ENCODE results near the gene SESN3.
"Not testable (repeated sequence)": the region's sequence is repeated elsewhere in the genome, so short reads cannot be mapped to it uniquely, and the experiment has no call there.

The SESN3 gene

DNA sequence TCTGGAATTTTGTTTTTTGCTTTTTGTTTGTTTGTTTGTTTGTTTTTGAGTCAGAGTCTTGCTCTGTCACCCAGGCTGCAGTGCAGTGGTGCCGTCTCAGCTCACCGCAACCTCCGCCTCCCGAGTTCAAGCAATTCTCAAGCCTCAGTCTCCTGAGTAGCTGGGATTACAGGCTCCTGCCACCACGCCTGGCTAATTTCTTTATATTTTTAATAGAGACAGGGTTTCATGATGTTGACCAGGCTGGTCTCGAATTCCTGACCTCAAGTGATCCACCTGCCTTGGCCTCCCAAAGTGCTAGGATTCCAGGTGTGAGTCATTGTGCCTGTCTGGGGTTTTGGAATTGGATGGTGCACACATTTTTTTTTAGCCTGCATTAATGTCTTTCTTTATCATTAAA lies 20.9 kb upstream of the SESN3 start:
- DNase-seq (ENCODE audit: low spot score) = not testable (repeated sequence)

DNA sequence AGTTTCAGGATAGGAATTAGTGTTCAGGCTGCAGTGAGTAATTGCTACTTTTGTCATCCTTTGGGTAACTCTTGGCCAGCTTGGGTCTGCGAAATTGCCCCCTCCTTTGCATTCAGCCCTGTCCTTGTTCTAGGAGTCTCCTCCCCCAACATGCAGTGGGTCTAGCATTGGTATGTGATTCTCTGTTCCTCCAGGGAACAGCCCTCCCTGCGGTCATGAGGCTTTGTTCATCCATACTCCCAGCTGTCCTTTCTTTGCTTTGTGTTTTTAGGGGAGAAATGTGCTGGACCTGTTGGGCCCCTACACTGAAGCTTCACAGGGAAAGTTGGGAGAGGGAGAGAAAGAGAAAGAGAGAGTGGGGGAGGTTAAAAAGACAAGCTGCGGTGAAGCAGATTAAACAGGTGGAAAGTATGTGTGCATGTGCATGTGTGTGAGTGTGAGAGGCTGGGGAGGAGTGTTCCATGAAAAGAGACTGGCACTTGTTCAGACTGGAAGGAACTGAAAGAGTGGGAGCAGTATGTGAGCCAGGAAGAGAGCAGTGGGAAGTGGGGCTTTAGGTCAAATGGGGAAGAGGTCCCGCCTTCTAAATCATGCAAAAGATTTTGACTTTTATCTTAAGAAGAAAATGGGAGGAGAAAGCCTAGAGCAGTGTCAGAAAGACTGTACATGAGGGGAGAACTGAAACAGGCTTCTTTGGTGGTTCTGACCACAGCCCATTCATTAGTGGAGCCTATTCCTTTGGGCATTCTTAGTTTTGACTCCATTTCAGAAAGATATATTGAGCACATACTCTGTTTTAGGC lies 17.9 kb upstream of the SESN3 start:
- no peak for DNase-seq (ENCODE audit: low spot score)

DNA sequence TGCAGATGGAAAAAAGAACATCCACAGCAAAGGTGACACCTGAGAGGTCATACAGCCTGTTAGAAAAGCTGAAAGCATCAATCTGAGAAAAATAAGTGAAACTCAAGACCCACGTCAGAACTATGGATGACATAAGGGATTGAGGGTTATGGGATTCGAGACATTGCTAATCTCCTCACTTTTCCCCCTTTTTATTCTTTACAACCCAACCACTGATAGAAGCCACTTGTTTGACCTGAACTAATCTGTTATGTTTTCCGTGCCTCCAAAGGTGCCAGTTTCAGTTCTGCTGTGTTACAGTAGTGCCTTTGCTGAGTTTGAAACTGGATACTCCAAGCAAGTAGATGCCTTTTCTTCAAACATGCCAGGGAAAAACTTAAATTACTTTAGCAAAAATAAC lies 16.9 kb upstream of the SESN3 start:
- DNase-seq (ENCODE audit: low spot score) = no peak

DNA sequence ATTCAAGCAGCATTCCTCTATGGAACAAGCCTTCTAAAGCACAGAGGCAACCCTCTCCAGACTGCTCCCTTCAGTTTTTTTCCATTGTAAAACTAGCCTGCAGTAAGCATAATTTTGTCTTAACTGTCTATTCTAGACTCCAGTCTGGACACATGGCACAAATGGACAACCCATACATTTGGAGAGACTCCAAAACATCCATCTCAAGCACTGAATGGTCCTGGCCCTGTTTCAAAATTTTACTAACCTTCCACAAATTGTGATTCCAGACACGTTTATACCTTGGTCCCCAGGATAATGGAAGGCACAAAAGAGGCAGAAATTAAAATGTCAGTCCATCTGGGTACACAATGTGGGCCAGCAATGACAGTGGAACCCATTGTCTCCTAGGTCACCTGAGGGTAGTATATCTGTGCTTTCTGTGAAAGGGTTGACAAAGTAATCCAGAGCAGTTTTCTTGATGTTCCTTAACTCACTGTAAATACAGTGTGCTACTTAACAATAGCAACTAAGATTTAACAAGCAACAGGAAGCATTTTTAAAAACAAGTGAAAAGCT lies 16.2 kb upstream of the SESN3 start:
- DNase-seq (ENCODE audit: low spot score) = no peak

DNA sequence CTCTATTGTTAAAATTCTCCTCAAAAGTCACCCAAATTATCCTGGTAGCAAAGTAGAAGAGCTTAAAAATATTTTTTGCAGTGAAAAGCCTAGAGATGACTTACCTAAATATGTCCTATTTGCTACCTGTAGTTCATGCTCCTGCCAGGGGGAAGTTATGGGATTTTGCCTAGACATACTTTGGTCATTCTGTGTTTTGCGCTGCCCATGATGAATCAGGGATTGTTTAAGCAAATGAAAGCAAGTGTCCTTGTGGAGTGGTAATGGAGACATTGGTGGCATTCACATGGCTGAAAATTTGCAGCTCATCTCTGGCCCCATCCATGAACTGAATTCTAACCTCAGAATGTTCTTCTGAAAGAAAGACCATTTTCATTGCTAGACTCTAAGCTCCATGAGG lies 14.6 kb upstream of the SESN3 start:
- no peak for DNase-seq (ENCODE audit: low spot score)

DNA sequence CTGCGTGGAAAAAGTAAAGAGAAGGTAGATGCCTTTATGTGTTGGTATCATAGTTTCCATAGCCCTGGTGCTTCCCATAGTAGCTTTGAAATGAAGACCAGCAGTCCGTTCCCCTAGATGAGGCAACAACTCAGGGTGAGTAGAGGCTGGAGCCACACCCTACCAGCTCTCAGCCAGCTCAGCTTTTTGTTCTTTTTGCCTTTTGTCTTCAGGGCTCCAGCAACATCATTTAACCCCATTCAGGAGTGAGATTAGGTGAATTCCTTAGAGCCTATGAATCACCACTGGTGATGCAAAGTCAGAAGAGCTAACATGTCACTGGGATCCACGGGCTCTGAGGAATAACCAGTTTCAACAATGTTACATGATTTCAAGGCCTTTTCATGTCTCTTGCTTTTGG lies 14.0 kb upstream of the SESN3 start:
- DNase-seq (ENCODE audit: low spot score) = no peak

DNA sequence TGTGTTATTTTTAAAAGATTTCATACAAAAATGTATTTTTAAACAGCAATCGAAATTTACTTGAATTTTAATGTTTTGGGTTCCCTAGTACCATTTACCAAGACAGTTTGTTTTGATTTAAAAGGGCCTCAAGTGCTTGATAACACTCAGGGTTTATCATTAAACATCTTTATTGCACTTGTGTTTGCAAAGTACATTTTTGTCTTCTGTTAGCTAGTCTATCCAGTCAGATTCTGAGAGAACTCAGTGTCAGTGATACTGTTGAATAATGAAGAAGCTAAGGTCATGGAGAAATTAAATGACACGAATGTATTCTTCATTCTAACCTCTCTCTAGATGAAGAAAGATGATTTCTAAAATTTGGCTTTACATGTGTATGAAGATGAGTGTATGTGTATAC lies 12.7 kb upstream of the SESN3 start:
- DNase-seq (ENCODE audit: low spot score) = no peak

DNA sequence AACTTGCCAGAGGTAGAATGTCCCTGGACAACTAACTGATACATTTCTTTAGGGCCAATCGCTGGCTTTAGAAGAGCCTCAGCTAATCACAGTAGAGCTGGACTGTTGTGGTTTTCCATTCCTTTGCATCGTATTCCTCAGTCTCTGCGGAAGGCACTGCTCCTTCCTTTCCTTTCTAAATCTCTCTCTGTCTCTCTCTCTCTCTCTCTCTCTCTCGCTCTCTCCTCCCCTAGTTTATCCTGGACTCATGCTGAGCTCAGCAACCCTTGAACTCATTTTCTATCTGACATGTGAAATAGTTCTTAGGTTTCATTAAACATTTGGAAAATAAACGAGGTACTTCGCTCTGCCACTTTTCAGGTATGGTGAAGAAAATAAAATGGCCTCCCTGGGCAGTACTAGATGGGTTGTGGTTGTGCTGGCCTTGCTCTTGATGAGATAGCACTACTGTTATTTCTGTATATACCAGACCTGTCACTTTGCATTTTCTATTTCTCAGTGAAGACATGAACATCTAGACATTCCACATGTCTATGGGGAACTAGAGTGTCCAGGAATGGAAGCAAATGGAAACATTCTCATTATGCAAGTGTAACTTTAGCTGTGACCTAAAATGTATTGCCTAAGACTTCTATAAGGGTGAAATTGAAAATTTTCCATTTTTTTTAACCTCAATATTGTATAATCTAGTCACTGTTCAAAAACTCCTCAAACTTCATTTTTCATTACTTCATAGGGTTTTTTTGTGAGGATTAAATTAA lies 12.0 kb upstream of the SESN3 start:
- DNase-seq (ENCODE audit: low spot score) = no peak

DNA sequence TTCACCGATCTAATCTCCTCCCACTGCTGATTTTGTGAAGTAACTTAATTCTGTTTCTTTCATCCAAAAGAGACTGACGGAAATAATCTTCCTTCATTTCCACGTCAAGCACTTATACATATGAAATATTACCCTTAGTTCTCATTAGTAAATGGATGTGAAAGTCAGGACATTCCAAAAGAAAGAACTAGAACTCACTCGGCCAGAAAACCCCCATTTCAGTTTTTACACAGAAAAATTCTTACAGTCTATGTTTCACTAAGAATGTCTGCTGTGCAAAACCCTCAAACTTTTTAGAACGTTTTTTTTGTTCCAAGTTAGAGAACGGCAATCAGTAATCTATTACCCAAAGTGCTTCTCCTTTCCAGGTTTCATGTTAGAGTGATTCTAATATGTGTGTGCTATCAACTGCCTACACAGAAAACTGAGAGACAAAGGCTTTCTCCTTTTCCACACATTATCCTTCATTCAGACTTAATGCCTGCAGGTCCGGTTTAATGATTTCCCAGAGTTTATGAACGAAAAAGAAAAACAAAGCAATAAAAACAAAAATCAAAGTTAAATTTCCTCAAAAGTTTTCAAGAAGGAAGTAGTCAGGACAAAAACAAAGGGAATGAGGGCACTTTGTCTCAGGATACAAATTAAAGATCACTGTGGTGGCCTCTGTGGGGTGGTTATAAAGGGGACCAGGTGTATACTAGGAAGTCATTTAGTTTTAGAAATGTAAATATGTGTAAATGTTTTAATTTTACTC lies 11.3 kb upstream of the SESN3 start:
- no peak for DNase-seq (ENCODE audit: low spot score)

DNA sequence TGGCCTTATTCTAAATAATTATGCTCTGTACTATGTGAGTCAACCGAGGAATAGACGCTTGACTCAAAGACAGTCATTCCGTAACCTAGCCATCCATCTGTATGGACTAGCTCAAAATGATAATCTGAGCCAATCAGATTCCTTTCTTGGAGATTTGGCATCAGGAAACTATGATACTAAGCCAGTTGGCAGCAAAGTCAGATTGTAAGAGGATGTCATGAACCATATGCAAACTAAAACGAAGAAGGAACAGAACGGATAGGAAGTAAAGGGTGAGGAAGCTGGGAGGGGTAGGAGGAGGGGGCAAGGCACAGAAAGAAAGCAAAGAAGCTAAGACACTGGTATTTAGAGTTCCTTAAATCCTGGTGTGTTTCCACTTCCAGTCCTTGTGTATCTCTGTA lies 10.7 kb upstream of the SESN3 start:
- no peak for DNase-seq (ENCODE audit: low spot score)

DNA sequence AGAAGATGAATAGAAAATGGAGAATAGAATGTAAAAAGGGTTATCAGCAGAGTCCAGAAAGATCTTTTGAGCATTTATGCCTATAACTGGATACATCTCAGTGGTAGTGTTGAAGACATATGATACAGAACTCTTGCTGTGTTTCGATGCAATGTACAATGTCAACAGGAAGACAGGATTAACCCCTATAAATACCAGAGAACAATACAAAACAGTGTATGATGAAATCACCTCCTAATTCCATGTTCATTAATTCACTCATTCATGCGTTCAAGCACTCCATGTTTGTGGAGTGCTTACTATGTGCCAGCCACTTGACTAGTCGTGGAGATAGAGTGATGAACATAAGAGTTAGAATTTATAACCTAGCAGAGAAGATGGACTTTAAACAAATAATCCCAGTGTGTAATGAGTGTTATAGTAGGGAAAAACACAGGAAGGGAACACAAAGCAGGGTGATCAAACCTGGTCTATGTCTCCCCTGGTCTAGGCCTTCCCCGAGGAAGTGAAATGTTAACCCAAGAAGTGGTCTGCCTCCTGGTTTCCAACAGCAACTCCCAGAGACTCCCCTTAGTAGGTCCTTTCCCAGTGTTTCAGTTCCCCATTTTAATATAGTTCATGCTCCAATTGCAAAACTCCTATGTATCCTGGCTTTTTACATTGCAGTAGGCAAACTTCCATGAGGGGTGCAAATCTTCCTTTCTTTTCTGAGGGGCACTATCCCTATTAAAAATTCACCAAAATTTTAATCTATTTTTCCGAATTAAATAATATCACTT lies 9.1 kb upstream of the SESN3 start:
- DNase-seq (ENCODE audit: low spot score) = no peak

DNA sequence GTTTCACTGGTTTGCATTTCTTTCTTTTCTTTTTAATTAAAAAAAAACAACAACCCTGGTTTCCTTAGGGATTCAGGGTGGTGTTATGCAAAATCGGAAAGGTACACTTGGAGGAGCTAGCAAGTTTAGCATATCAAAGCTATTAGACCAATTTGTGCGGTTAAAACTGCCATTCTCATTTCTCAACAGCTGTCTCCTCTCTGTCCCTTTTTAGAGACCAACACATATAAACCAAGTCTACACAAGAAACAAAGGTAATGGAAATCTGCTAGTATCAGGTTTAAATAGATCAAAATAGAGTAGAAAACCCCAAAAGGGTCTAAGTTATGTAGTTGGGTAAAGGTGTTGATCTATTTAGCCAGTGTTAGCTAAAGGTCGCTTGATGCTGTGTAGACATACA lies 1.7 kb upstream of the SESN3 start:
- no peak for DNase-seq (ENCODE audit: low spot score)

DNA sequence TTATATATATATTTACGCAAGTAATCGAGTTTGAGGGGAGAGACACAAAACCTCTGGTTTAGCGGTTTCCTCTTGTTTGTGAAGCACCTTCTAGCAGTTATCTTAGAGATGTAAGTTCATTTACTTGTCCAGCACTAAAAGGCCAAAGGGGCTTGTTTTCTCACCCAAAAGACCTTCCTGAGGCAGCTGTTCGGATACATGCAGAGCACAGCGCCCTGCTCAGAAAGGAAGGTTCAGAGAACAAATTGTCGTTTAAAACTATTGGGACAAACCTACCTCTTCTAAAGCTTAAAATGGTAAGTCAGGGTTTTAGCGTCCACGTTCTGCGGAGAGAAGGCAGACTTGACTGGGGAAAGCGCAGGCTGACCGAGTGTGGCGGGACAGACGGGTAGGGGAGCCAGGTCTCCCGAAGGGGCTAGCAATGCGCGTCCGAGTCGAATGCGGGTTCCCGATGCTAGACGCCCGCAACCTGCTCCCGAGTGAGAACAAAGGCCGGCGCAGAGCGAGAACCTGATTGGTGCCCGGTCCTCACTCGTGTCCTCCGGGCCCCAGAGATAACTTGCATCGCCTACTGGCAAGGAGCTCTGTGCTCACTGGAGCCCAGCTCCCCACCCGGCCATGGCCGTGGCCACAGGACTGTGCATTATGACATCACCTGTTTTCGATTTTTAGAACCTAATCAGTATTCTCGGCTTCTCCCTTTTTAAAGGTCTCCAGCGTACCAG lies 1.0 kb upstream of the SESN3 start:
- DNase-seq (ENCODE audit: low spot score) = no peak

DNA sequence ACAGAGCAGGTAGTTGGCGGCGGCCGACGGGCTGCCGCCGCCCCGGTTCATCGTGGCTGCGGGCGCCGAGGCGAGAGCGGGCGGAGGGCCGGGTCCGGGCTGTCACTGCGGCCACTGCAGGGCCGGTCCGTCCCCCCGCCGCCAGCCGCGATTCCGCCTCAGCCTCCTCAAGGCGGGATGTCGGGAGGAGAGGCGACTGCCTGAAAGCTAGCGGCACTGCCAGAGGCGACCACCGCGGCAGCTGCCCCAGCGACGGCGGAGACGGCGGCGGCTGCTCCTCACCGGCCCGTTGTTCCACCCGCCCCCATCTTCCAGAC lies 234 bp downstream of the SESN3 start:
- no peak for DNase-seq (ENCODE audit: low spot score)

DNA sequence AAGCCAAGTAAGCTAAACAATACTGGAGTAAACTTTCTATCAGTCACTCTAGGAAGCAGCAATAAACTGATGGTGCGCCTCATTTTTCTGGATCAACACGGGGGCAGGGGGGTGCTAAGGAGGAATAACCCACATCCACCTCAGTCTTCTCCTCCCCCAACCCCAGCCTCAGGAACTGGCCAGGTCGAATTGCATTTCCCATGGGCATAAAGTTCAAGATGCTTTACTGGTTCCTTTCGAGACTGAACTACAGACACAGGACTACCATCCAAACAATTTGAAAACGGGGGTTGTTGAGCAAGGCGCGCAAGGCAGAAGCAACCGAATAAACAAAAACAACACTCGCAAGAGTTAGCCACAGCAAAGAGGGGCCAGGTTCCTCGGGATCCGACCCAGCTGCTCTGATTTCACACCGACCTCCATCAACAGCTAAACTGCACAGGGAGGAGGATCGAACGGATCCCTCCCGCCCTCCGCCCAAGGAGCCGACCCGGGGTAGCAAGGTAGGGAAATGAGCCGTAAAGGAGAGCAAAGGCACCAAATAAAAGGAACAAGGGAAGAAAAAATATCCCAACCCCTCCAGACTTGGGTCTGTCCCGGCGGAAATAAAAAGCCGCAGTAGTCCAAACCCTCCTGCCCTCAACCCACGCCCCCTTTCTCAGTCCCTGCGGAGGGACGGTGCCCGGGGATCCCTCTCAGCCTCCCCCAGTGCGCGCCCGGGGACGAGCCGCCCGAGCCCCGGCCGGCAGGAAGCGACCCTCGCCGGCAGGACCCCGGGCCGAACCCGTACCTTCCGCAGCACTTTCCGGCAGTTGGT lies 801 bp downstream of the SESN3 start:
- DNase-seq (ENCODE audit: low spot score) = no peak

DNA sequence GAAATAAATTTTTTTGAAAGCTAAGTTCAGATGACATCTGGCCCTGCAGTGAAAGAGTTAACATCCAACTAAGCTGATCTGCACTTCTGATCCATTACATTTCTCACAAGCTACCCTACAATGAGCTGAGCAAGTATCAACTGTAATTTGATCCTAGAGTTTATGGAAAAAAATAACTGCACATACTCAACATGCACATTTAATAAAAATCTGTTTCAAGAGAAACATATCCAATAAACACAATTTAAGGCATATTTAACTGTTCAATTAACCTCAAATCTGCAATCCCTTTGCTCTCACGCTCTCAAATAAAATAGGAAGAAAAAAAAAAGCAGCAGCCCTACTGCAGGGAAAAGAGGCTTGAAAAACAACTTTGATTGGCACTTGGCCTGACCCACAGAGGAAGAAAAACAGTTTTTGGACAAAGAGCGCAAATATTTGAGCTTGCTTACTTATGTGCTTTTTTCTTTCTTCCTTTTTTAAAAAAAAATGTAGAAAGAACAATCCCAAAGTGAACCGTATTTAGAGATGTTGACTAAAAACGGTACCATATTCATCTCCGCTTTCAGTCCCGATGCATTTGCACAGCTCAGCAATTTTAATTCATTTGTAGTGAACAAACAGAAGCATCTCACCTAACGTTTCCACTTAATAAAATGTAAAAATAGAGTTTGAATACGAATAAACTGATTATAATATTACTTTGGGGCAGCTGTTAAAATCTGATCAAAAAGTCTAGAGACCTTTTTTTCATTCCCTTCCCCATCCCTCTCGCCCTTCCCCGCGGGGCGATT lies 1.6 kb downstream of the SESN3 start:
- no peak for DNase-seq (ENCODE audit: low spot score)

DNA sequence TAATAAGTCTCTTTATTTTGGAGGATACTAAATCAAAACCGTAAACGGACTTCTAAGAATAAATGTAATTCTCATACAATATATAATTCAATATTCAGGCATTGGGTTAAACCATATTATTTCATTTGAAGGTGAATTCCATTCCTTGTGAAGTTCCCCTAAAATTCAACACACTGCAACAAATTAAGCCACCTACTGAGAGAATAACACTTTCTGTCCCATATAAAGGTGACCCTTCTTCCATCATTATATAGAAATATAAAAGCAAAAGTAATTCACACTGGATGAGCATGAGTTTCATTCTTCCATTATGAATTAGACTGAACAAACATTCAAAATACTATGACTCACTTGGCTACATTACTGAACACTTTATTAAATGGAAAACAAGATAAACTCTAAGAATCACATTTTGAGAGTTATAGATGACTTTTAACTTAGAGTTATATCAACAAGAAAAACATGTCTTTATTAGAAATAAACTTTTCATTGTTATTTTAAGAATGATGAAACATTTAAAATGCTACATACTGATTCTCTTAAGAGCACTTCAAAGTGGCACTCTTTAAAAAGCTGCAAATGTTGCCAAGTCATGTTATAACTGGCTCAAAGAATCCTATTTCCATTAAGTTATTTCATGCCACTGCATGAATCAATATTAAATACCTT lies 2.8 kb downstream of the SESN3 start:
- DNase-seq (ENCODE audit: low spot score) = no peak

DNA sequence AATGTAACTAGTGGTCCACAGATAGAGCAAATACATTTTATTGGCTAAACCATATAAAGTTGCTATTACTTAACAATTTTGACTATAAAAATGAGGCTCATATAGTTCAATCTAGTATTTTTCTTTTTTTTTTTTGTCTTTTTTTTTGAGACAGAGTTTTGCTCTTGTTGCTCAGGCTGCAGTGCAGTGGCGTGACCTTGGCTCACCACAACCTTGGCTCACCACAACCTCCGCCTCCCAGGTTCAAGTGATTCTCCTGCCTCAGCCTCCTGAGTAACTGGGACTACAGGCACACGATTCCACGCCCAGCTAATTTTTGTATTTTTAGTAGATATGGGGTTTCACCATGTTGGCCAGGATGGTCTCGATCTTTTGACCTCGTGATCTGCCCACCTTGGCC lies 3.9 kb downstream of the SESN3 start:
- not testable (repeated sequence) for DNase-seq (ENCODE audit: low spot score)

DNA sequence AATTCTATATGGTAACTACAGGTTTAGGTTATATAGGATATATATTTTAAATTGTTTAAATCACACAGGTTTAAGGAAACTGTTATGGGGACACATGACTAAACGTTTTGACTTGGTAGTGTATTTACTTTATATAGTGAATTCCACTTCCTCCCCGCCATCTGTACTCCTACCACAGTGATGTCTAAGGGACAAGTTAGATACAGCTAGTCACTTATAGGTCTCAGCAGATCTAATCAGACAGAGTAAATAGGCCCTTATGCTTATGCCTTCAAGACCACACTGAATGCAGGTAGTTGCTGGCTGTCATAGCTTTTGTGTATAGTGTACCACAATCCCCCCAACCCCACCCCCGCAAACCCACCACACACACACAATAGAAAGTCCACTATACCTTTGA lies 8.2 kb downstream of the SESN3 start:
- no peak for DNase-seq (ENCODE audit: low spot score)

All from HuH-7.5 (cell line).